Measurements from ENCODE around the gene MTRF1L.
A peak's percentile ranks its signal among the peaks of the same experiment; 100 is the strongest.

DNA sequence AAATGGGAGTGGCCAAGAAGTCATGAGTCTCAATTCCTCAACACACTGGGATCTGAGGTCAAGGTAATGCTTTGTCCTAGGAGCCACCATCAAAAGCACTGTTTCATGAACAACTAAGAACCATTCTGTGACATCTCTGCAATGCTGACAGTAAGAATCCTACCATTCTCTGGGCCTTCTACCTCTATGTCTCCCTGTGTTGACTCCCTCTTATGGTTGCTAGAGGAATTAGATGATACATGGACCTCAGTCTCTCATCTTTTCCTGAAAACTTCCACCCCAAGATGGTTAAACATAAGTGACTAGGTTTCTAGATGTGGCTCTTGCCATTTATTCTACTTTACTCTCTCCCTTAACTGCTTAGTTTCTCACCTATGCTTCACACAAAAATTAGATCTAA lies 9.1 kb downstream of the MTRF1L start:
- peak in 1 of 2 experiments; percentile 27; a peak in 1 of 3 replicates for TF ChIP-seq POLR2A (IDR thresholded peaks at IDR 0.05; ENCODE audit: control extremely low read depth in 1 of 2, low read depth in 2 of 2, low read length in 2 of 2)
- no peak for TF ChIP-seq RFX5 (IDR thresholded peaks at IDR 0.05; ENCODE audit: borderline replicate concordance, low read depth, low read length)
- TF ChIP-seq, protein P1, sequence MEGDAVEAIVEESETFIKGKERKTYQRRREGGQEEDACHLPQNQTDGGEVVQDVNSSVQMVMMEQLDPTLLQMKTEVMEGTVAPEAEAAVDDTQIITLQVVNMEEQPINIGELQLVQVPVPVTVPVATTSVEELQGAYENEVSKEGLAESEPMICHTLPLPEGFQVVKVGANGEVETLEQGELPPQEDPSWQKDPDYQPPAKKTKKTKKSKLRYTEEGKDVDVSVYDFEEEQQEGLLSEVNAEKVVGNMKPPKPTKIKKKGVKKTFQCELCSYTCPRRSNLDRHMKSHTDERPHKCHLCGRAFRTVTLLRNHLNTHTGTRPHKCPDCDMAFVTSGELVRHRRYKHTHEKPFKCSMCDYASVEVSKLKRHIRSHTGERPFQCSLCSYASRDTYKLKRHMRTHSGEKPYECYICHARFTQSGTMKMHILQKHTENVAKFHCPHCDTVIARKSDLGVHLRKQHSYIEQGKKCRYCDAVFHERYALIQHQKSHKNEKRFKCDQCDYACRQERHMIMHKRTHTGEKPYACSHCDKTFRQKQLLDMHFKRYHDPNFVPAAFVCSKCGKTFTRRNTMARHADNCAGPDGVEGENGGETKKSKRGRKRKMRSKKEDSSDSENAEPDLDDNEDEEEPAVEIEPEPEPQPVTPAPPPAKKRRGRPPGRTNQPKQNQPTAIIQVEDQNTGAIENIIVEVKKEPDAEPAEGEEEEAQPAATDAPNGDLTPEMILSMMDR (IDR thresholded peaks at IDR 0.05; ENCODE audit: control extremely low read depth in 1 of 3, insufficient read depth in 1 of 3, low read depth in 1 of 3, low read length in 3 of 3) = peak in 1 of 3 experiments; percentile 52; a peak in 2 of 4 replicates
- no peak for TF ChIP-seq EP300 (IDR thresholded peaks at IDR 0.05; ENCODE audit: borderline replicate concordance in 1 of 2, low read depth in 2 of 2, low read length in 2 of 2)
- no peak for TF ChIP-seq POLR2AphosphoS5 (IDR thresholded peaks at IDR 0.05; ENCODE audit: low read depth, low read length)
- TF ChIP-seq, protein P2, sequence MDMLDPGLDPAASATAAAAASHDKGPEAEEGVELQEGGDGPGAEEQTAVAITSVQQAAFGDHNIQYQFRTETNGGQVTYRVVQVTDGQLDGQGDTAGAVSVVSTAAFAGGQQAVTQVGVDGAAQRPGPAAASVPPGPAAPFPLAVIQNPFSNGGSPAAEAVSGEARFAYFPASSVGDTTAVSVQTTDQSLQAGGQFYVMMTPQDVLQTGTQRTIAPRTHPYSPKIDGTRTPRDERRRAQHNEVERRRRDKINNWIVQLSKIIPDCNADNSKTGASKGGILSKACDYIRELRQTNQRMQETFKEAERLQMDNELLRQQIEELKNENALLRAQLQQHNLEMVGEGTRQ (IDR thresholded peaks at IDR 0.05; ENCODE audit: low read length) = no peak
- no peak for TF ChIP-seq TAF1 (IDR thresholded peaks at IDR 0.05; ENCODE audit: low read depth, low read length)
- no peak for TF ChIP-seq MAFK (IDR thresholded peaks at IDR 0.05; ENCODE audit: low read depth, low read length)
- TF ChIP-seq ZNF274 (IDR thresholded peaks at IDR 0.05; ENCODE audit: borderline replicate concordance, extremely low read depth, low read length) = no peak

Measured in H1 (cell line).